NCI-H226 (cell line): ENCODE data around the gene BRD3OS.
"Not testable (repeated sequence)": the region's sequence is repeated elsewhere in the genome, so short reads cannot be mapped to it uniquely, and the experiment has no call there.

Experiments used
- DNase-seq: peaks from one replicate; pipeline ENCODE4 v3.0.0-alpha.2; 2015

Gene BRD3OS

GRCh38 chr9:134024828-134025605 lies at the start of gene BRD3OS:
TSS of gene BRD3OS (plus strand) at chr9:134025481. CDS start at chr9:134026748, 1,267 bp downstream.
- DNase-seq = peak; percentile 94

GRCh38 chr9:133975511-133975910 lies 49.8 kb upstream of the BRD3OS start:
- DNase-seq = no peak

- DNase-seq = no peak
Observed at GRCh38 chr9:133976191-133976861, 49.0 kb upstream of the BRD3OS start.

- no peak for DNase-seq
Observed at GRCh38 chr9:133976887-133977286, 48.4 kb upstream of the BRD3OS start.

- no peak for DNase-seq
Observed at GRCh38 chr9:133977421-133978201, 47.7 kb upstream of the BRD3OS start.

GRCh38 chr9:133978226-133978898 lies 46.9 kb upstream of the BRD3OS start:
- no peak for DNase-seq

GRCh38 chr9:133978899-133979272 lies 46.4 kb upstream of the BRD3OS start:
- no peak for DNase-seq

- DNase-seq = no peak
Observed at GRCh38 chr9:133979273-133979920, 45.9 kb upstream of the BRD3OS start.

- no peak for DNase-seq
Observed at GRCh38 chr9:133979921-133980863, 45.1 kb upstream of the BRD3OS start.

- no peak for DNase-seq
Observed at GRCh38 chr9:133980864-133981588, 44.3 kb upstream of the BRD3OS start.

GRCh38 chr9:133981589-133981957 lies 43.7 kb upstream of the BRD3OS start:
- no peak for DNase-seq

GRCh38 chr9:133981958-133982681 lies 43.2 kb upstream of the BRD3OS start:
- DNase-seq = no peak

- no peak for DNase-seq
Observed at GRCh38 chr9:133982971-133983720, 42.1 kb upstream of the BRD3OS start.

- DNase-seq = no peak
Observed at GRCh38 chr9:133986061-133986460, 39.2 kb upstream of the BRD3OS start.

GRCh38 chr9:133986774-133987445 lies 38.4 kb upstream of the BRD3OS start:
- DNase-seq = no peak

GRCh38 chr9:133987446-133987788 lies 37.9 kb upstream of the BRD3OS start:
- no peak for DNase-seq

- no peak for DNase-seq
Observed at GRCh38 chr9:133987946-133988665, 37.2 kb upstream of the BRD3OS start.

GRCh38 chr9:133988771-133989170 lies 36.5 kb upstream of the BRD3OS start:
- DNase-seq = not testable (repeated sequence)
